ENCODE measurements around the gene PTGFRN. TPM values are rescaled to one million over a fixed set of nuclear protein-coding genes. Genes with fewer than 3 reads are reported as not detected.

PTGFRN gene
- polyA plus RNA-seq, 1 donor (not counting 4 experiments of a cell fraction or from before 2014, with no cell fraction given) = 177 TPM

- dilution Hi-C loops (cut with MboI; ENCODE audit: extremely low pct_ligation_motif_present, low sequenced_read_pairs) = no loop called here
- no peaks in the 10 kb centered on the region for H3K9me3 ChIP-seq (ENCODE audit: control insufficient read depth, low read depth, low read length)
- no peak overlapping the region for H3K9ac ChIP-seq (ENCODE audit: control insufficient read depth, extremely low read depth, insufficient read depth, low read length)
- H4K20me1 ChIP-seq (ENCODE audit: control insufficient read depth, extremely low read depth, insufficient read depth, low read length) = no peaks in the 10 kb centered on the region
- no peak overlapping the region for H3K4me3 ChIP-seq (ENCODE audit: control insufficient read depth in 2 of 3, extremely low read depth in 1 of 3, insufficient read depth in 2 of 3, low read depth in 1 of 3, low read length in 3 of 3)
- H3K27me3 ChIP-seq (ENCODE audit: control insufficient read depth, extremely low read depth, insufficient read depth, low read length) = no peaks in the 10 kb centered on the region
- H3K79me2 ChIP-seq (ENCODE audit: control insufficient read depth, insufficient read depth, low read length) = no peaks in the 10 kb centered on the region
- FAIRE-seq (no peak), DNase-seq (ENCODE audit: low read depth, low spot score) (no peak)
- TF ChIP-seq CTCF (optimal IDR thresholded peaks at IDR 0.05 in 1 of 3, IDR thresholded peaks at IDR 0.05 in 1 of 3, conservative IDR thresholded peaks at IDR 0.05 in 1 of 3; ENCODE audit: extremely low read depth in 1 of 3, insufficient read depth in 2 of 3, low read length in 3 of 3) (no peak), EZH2 (IDR thresholded peaks at IDR 0.05; ENCODE audit: low read length) (no peak)
- no peak overlapping the region for H3K4me2 ChIP-seq (ENCODE audit: control insufficient read depth, extremely low read depth, insufficient read depth, low read depth, low read length)
- H3K27ac ChIP-seq (ENCODE audit: control insufficient read depth, insufficient read depth, low read length) = no peak overlapping the region
- no peak overlapping the region for H2AFZ ChIP-seq (ENCODE audit: control insufficient read depth, low read length)
- H3K36me3 ChIP-seq (ENCODE audit: control insufficient read depth in 2 of 2, extremely low read depth in 1 of 2, insufficient read depth in 2 of 2, low read length in 2 of 2) = peaks cover 6 to 7% of the 10 kb centered on the region in 2 experiments
- H3K9me1 ChIP-seq (ENCODE audit: control insufficient read depth, extremely low read depth, insufficient read depth, low read length) = no peaks in the 10 kb centered on the region
- H3K4me1 ChIP-seq (ENCODE audit: control insufficient read depth, extremely low read depth, insufficient read depth, low read length) = no peaks in the 10 kb centered on the region
Observed at GRCh38 chr1:117034791-117035290, 125.1 kb downstream of the PTGFRN start.

- H3K79me2 ChIP-seq (ENCODE audit: control insufficient read depth, insufficient read depth, low read length) = no peaks in the 10 kb centered on the region
- H3K9me3 ChIP-seq (ENCODE audit: control insufficient read depth, low read depth, low read length) = no peaks in the 10 kb centered on the region
- no peak overlapping the region for H3K4me3 ChIP-seq (ENCODE audit: control insufficient read depth in 2 of 3, extremely low read depth in 1 of 3, insufficient read depth in 2 of 3, low read depth in 1 of 3, low read length in 3 of 3)
- FAIRE-seq = no peak
- no peak overlapping the region for H3K4me2 ChIP-seq (ENCODE audit: control insufficient read depth, extremely low read depth, insufficient read depth, low read depth, low read length)
- no peak overlapping the region for H2AFZ ChIP-seq (ENCODE audit: control insufficient read depth, low read length)
- no peak for DNase-seq (ENCODE audit: low read depth, low spot score)
- no peaks in the 10 kb centered on the region for H3K9me1 ChIP-seq (ENCODE audit: control insufficient read depth, extremely low read depth, insufficient read depth, low read length)
- H3K4me1 ChIP-seq (ENCODE audit: control insufficient read depth, extremely low read depth, insufficient read depth, low read length) = no peaks in the 10 kb centered on the region
- H3K27ac ChIP-seq (ENCODE audit: control insufficient read depth, insufficient read depth, low read length) = no peak overlapping the region
- no peaks in the 10 kb centered on the region for H4K20me1 ChIP-seq (ENCODE audit: control insufficient read depth, extremely low read depth, insufficient read depth, low read length)
- no peaks in the 10 kb centered on the region for H3K27me3 ChIP-seq (ENCODE audit: control insufficient read depth, extremely low read depth, insufficient read depth, low read length)
- TF ChIP-seq CTCF (optimal IDR thresholded peaks at IDR 0.05 in 1 of 3, IDR thresholded peaks at IDR 0.05 in 1 of 3, conservative IDR thresholded peaks at IDR 0.05 in 1 of 3; ENCODE audit: extremely low read depth in 1 of 3, insufficient read depth in 2 of 3, low read length in 3 of 3) (no peak), EZH2 (IDR thresholded peaks at IDR 0.05; ENCODE audit: low read length) (no peak)
- peaks cover 6 to 7% of the 10 kb centered on the region in 2 experiments for H3K36me3 ChIP-seq (ENCODE audit: control insufficient read depth in 2 of 2, extremely low read depth in 1 of 2, insufficient read depth in 2 of 2, low read length in 2 of 2)
- H3K9ac ChIP-seq (ENCODE audit: control insufficient read depth, extremely low read depth, insufficient read depth, low read length) = no peak overlapping the region
- dilution Hi-C loops (cut with MboI; ENCODE audit: extremely low pct_ligation_motif_present, low sequenced_read_pairs) = no loop called here
Observed at GRCh38 chr1:117036018-117036461, 126.3 kb downstream of the PTGFRN start.

All from keratinocyte (primary cell).